Testis (tissue), 2 donors: ENCODE results near the gene GRM8.

Experiments
- POLR2A ChIP-seq: fragments of 450-650 bp; IDR thresholded peaks from one replicate; pipeline ENCODE4 v1.6.1; 2017; ENCODE audit warnings: antibody characterized with exemption, mild to moderate bottlenecking, moderate library complexity
- TF ChIP-seq, protein P1 (sequence below), 3 experiments: fragments of 450-650 bp in 2 of 3; fragments of 200-600 bp in 1 of 3; sonication (generic) in 1 of 3; IDR thresholded peaks; one replicate each; pipeline ENCODE4 v1.5.1; 2016 to 2019; ENCODE audit warnings: antibody characterized with exemption in 3 of 3, mild to moderate bottlenecking in 2 of 3, moderate library complexity in 1 of 3

DNA sequence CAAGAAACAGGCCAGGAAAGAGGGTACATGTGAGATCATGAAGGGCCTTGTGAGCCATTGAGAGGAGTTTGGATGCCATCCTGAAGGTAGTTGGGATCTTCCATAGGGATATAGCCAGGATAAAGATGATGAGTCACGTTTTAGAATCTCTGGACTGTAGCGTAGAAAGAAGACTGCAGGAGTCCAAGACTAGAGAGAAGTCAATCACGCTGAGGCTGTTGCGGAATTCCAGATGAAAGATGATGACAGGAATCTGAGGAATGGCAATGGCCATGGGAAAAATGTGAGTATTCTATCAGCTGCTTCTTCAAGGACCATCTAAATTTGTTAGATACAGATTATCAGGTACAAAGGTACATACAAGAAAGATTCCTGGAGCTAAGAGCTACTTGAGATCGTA, 711.3 kb downstream of the GRM8 start:
- TF ChIP-seq, protein P1, sequence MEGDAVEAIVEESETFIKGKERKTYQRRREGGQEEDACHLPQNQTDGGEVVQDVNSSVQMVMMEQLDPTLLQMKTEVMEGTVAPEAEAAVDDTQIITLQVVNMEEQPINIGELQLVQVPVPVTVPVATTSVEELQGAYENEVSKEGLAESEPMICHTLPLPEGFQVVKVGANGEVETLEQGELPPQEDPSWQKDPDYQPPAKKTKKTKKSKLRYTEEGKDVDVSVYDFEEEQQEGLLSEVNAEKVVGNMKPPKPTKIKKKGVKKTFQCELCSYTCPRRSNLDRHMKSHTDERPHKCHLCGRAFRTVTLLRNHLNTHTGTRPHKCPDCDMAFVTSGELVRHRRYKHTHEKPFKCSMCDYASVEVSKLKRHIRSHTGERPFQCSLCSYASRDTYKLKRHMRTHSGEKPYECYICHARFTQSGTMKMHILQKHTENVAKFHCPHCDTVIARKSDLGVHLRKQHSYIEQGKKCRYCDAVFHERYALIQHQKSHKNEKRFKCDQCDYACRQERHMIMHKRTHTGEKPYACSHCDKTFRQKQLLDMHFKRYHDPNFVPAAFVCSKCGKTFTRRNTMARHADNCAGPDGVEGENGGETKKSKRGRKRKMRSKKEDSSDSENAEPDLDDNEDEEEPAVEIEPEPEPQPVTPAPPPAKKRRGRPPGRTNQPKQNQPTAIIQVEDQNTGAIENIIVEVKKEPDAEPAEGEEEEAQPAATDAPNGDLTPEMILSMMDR (IDR thresholded peaks at IDR 0.05), result no peak
- no peak for TF ChIP-seq POLR2A
